GM18873 (cell line): ENCODE measurements around the gene TBRG4.
"Not testable (repeated sequence)": the region's sequence is repeated elsewhere in the genome, so short reads cannot be mapped to it uniquely, and the experiment has no call there.

Source experiments
- ATAC-seq: cut with Tn5 transposase; IDR thresholded peaks from one replicate; pipeline ENCODE4 v1.9.1; 2021; ENCODE audit warnings: mild to moderate bottlenecking, moderate library complexity, moderate number of reproducible peaks; ENCODE audit not compliant: unreplicated experiment, low FRiP score

Gene TBRG4

DNA sequence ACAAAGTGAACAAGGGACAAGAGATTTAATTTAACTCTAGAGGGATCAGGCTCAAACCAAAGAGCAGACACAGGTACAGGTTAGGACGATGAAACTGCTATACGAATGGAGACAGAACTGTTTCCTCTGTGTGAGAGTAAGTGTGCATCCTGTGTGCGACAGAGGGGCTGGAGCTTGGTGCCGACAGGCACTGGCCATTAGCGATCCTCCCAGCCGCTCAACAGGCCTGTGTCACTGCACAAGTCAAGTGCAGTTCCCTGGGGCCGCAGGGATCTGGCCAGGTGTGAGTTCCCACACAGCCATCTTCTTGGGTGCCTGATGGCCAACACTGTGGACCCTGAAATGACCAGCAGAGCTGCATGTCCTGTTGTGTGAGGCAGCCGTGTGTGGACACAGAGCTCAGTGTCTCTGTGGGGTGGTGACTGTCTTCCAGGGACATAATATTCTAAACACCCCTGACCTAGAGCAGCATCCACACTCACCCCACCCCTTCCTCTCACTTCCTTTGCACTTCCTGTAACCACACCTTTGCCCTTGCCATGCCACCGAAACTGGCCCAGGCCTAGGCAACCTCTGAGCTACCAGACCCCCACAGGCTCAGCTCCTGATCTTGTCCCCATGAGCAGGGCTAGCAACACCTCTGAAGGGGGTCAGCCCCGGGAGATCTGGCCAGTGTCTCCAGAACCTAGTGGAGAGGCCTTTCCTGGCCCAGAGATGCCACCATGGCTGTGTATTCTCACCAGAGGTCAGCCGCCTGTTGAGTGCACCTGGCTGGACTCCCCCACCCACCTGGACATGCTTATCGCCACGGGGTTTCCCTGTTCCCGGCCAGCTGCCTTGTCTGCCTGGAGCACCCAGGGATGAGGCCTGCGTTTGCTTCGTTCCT, 11.7 kb upstream of the TBRG4 start:
- ATAC-seq = no peak

DNA sequence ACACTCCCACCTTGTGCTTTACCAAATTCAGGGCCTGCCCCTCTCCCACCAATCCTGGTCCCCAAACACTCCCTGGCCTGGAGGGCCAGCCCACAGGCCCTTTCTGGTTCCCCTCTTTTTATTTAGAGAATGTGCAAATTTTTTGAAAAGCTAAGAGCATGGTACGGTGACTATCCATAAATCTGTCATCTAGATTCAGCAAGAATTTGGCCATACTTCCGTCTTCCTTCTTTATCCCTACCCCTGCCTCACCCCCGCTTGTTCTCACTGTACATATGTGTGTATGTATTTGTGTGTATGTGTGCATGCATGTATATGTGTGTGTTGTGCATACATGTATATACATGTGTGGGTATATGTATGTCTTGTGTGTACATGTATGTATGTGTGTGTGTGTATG, 8.1 kb upstream of the TBRG4 start:
- ATAC-seq = no peak

DNA sequence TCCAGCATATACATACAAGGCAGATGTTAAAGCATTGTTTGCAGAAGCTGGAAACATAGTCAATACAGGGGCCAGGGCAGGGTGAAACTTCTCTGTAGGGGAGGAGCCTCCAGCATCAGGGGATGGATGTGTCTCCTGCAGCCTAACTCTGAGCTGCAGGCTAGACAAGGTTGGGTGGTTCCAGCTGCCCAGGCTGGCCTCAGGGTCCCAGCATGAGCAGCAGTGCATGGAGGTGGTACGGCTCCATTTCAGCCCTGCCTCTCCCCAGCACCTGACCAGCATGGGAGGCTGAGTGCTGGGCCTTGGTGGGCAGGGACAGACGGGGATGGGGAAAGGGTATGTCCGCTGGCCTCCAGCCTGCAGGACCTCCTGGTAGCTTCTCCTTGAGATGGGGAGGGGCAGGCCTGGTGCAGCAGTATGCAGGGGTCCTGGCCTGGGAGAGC, 7.4 kb upstream of the TBRG4 start:
- ATAC-seq = no peak

DNA sequence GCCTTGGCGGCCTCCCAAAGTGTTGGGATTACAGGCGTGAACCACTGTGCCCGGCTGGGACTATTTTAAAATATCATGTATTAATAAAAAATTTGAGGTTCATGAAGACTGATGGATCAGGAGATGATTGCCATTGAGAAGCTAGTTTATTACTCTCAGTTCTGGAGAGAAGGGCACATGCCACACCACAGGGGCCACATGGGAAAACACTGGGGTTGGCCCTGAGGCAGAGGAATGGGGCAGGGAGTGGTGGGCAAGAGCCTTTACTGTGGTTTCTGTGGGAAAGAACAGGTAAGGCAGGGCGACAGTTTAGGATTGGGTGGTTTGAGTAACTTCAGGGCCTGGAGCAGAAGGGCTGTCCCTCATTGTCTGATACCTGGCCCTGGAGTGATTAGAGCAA, 6.8 kb upstream of the TBRG4 start:
- no peak for ATAC-seq

DNA sequence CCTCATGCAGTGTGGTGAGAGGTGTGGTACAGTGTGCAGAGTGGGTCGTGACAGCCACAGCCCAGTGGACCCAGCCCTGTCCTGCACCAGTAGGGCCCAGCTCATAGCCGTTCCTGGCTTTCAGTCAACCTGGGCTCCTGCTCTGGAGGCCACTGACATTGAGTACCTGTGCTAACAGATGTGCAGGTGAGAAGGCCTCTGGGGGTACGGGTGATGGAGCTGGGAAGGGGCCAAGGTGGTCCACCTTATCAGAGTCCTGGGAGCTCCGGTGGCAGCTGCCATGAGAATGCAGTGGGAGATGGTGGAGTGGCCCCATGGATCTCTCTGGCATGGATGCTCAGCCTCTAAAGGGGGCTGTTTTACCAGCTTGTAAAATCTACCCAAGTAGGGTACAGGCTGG, 6.1 kb upstream of the TBRG4 start:
- ATAC-seq = no peak

DNA sequence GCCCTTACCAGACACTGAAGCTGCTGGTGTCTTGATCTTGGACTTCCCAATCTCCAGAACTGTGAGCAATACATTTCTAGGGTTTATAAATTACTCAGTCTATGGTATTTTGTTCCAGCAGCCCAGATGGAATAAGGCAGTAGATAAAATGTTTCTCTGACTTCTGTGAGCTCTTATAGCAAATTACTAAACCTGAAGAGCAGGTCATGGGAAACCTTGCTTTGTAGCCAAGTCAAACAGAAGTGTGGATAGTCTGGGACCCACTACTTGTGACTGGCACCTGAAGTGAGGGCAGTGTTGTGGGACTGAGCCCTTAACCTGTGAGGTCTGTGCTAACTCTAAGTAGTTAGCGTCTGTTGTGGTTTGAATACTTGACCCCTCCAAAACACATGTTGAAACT, 4.6 kb upstream of the TBRG4 start:
- ATAC-seq = no peak

DNA sequence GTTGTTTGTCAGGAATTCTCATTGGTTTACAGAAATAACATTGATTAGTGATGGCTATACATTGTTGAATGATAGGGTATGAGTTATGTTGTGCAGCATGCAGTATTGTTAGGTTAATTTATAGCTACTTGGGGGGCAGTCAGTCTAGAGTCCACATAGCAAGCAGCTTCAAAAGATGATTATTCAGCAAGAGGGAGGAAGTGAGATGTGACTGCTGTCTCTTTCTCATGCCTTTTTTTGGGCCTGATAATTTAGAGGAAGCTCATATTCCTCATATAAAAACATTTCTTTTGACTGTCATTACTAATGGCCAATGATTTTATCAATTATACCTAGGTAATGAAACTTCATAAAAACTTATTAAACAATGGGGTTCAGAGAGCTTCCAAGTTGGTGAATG, 3.4 kb upstream of the TBRG4 start:
- no peak for ATAC-seq

DNA sequence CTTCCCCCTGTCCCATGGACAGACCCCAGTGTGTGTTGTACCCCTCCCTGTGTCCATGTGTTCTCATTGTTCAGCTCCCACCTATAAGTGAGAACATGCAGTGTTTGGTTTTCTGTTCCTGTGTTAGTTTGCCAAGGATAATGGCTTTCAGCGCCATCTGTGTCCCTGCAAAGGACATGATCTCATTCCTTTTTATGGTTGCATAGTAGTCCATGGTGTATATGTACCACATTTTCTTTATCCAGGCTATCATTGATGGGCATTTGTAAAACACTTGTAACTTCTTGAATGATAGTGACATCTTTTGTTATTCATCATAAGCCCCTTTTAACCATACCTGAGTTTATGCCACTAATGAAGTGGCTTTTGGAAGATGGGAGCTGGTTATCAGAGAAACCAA, 2.8 kb upstream of the TBRG4 start:
- not testable (repeated sequence) for ATAC-seq

DNA sequence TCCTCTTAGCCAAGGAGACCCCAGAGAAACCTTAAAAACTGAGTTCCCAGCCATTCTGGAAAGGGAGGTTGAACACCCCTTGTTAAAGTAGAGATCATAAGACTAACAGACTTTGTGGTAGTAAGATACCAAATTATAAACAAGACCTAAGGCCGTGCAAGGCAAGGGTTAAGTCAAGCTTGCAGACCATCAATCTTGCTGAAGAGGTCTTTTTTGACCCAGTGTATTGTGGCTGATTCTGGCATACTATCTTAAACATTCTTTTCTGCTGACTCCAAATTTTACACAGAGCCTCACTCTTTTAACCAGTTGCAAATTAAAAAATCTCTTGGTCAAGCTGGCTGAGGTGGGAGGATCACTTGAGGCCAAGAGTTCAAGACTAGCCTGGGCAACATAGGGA, 1.2 kb upstream of the TBRG4 start:
- ATAC-seq = no peak

DNA sequence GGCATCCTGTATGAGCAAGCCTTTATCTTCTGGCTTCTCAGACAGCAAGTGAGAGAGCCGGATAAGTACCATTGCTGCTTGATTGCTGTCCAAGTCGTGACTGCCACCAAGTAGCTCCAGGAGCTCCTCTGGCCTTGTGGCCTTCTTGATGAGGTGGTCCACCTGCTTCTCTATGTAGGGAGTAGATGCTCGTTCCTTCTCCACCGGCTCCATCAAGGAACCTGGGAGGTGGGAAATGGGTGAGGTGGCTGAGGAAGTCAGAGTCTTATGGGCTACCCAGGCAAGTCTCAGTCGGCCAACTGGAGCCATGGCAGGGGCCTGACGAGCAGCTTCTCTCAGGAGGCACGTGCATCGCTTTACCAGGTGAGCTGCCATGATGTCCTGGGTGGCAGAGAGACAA, 2.6 kb downstream of the TBRG4 start:
- no peak for ATAC-seq

DNA sequence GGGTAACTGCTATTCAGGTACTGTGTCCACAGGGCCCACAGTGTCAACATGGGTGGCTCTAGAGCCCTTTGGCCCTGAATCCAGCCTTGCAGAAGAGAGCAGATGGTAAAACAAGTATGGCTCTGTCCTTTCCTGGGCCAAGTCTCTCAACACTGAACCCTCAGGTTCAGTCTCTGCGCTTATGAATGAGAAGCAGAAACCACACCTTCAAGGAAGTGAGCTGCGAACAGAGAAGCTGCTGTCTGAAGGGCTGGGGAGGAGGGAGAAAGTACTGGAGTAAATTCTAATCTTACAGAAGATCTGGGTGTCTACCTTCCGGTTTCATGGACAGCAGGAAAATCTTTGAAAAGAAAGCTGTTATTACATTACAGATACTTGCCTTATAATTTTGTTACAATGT, 4.1 kb downstream of the TBRG4 start:
- ATAC-seq = no peak

DNA sequence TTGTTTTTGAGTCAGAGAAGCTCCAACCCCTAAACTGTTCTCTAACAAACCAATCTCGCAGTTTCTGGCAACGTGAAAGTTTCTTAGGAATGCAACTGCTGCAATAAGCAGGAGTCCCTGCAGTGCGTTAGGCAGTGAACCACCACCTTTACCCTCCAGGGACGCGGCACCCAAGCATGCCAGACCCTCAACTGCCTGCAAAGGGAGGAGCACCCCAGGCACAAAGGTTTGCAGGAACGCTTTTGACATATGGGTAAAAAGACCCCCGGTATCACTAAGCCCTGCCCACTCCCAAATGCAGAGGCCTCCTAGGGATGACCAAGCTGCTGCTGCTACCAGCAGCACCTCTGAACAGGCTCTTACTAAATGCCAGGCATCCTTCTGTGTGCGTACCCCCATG, 4.7 kb downstream of the TBRG4 start:
- no peak for ATAC-seq

DNA sequence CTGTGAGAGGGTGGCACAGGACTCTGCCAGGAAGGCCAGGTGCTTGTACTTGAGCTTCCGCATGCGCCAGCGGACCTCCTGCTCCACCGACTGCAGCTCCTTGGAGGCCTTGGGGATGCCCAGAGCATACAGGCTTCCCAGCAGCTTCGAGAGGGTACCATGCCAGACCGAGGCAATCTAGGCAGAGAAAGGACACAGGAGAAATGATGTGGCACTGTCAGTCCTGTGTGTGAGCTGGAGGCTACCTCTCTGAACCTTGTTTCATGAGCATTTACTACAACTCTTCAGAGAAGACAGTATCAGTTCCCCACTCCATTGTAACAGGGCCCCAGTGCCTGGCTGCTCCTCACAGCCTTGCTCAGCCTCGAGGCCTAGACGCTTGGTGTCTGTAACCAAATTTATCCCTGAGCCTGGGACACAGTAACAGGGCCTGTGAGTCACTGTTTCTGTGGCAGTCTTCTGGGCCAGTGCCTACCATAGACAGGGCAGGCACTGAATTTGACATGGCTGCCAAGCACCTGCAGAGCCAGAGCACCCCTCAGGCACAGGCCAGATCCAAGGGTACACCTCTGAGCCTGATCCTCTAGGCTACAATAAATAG, 5.8 kb downstream of the TBRG4 start:
- no peak for ATAC-seq

DNA sequence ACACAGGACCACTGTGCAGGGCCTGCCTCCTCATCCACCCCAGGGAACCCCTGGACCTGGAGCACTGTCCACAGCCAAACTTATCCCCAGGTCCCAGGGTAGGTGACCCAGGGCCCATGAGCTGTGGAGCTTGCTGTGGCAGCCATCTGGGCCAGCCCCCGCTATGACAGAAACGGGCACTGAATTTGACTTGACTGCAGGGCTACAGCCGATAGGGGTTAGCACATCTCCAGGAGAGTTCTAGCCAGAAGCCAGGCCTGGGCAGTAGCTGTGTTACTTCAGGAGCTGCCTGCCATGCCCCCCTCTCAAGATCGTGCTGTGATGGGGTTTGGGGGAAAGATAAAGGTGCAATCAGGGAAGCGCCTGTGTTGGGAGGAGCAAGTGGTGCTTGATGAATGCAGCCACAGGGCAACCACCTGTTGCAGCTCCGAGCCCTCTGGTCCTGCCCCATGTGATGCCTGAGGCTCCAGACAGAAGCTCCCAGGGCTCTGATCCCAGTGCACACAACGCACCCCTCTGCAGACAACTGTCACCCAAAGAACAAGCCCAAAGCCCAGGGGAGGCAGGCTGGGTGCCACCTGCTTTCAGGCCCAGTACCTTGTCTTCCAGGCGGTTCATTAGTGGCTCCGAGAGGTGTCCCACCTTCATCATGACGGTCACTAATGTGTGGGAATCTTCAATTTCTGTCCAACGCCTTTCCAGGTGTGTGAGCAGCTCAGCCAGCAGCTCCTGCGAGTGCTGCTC, 6.5 kb downstream of the TBRG4 start:
- ATAC-seq = no peak

DNA sequence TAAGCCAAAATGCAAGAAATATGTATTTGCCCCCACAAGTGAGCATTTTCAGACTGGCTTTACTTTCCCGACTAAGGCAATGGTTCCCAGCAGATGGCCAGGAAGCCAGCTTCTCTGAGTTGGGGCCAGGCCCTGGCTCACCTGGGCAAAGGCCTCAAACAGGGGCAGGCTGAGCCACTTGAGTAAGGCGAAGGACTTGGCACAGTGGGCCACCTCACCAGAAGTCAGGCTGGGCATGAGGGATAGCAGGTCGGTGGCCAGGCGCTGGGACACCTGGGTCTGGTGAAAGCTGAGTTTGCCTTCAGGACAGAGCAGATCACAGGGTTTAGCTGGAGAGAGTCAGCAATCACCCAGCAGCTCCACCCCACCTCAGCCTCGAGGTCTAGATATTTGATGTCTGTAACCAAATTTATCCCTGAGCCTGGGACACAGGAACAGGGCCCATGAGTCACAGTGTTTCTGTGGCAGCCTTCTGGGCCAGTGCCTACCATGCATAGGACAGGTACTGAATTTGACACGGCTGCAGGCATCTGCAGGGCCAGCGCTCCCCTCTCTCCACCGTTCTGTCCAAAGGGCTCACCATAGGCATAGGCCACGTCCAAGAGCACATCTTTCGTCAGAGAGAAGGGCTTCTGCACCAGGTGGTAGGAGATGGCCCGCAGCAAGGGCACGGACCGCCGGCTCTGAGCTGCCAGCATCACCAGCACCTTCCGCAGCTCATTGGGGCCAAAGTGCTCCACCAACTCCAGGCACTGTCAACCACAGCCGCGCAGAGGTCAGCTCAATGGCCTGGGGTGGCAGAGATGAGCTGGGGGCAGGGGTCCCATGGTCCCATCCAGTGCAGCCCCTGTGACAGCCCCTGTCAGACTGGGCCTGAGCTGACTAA, 7.3 kb downstream of the TBRG4 start:
- no peak for ATAC-seq

DNA sequence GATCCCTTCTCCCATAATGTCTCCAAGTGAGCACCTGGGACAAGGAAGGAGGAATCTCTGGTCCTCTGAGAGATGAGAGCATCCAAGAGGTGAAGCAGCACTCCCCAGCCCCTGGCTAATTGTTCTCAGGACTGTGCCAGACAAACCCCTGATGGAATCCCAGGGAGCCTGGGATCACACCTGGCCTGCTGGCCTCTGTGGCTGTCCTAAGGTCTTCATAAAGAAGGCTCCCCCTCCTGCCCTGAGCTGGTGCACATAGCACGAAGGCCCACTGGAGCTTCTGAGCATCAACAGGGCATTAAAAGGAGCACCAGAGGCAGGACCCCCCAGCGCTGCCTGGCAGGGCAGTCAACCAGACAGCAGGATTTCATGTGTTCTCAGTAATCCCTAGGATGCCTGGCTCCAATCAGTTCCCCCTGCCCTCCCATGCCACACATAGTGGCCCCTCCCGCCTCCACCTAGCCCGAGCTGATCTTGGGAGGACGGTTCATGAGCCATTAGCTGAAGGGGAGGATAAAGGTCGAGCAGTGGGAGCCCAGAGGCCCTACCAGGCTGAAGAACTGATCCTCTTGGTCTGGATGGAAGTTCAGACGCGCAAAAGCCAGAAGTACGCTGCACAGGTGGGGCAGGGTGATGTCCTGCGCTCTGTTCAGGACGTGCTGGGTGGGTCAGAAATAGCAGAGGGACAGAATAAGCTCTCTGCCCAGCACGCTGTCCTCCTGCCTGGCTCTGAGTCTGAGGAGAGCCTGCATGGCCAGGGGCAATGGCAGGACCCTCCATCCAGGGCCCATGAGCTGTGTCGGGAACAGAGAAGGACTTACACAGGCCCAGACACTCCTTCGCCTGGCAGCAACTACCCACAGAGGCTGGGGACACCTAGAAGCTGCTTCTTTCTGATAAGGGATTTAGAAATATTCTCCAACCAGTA, 8.4 kb downstream of the TBRG4 start:
- ATAC-seq = no peak

DNA sequence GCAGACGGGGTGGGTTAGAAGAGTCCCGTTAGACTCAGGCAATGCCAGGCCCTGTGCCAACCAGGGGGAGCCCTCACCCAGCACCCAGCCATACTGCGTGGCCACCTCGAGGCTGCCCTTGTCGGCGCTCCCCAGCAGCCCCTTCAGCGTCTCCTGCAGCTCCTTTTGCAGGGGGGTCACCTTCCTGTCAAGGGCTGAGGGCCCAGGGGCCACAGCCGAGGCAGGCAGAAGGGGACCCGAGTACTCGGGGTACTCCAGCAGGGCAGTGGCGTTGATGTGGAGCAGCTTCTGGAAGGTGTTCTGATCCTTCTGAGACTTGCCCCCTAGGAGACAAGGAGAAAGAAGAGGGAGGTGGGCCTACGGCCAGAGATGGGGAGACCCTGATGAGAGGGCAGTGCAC, 9.7 kb downstream of the TBRG4 start:
- no peak for ATAC-seq

DNA sequence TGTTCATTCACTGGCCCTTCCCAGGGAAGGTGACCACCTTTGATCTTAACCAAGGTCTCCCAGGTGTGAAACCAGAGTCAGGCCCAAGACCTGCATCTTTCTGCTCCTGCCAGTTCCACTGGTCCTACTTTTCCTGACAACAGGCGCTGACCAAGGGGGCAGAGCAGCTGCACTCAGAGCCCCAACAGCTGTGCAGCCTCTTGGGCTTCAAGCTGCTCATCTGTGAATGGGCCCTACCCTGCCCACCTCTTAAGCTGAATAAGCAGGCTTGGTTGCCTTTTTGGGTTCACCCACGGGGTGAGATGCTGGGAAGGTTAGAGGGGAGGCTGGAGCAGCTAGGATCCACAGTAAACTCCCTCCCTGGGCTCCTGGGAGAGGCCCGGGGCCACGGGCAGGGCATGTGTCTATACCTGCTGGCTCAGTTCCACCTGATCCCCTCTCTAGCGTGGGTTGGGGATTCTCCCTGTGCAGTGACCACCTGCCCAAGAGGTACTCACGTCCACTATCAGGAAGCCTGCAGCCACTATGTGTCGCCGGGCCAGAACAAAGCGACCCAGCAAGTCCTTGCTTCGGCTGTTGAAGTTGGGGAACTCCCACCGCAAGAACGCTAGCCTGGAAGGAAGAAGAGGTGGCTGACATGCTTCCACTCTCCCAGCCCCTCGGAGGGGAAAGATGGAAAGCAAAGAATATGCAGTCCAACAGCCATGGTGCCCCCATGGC, 10.6 kb downstream of the TBRG4 start:
- no peak for ATAC-seq
